ENCODE data around the gene FBXL3.

Gene FBXL3

DNA sequence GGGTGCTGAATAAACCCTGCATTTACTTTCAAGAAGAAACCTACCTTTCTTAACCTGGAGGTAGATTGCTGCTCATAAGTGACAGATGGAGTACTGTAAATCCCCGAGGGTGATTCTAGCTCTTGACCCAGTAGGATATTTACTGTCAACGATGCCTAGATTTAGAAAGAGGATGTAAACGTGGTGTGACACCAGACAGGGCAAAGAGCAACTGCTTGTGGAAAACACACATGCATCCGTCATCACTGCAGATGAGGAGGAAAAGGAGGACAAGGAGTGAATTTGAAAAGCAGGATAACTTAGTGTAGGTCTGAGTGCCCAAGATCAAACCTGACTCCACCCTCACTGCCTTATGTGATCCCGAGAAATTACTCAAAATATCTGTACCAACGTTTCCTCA is 44.9 kb downstream of the FBXL3 start:
- TF ChIP-seq SIN3A (IDR thresholded peaks at IDR 0.05; ENCODE audit: borderline replicate concordance, insufficient read depth, low read length) (no peak), TAF1 (IDR thresholded peaks at IDR 0.05; ENCODE audit: borderline replicate concordance, insufficient read depth, low read length) (no peak), POLR2AphosphoS5 (IDR thresholded peaks at IDR 0.05; ENCODE audit: low read depth, low read length) (no peak)
- TF ChIP-seq, protein P1, sequence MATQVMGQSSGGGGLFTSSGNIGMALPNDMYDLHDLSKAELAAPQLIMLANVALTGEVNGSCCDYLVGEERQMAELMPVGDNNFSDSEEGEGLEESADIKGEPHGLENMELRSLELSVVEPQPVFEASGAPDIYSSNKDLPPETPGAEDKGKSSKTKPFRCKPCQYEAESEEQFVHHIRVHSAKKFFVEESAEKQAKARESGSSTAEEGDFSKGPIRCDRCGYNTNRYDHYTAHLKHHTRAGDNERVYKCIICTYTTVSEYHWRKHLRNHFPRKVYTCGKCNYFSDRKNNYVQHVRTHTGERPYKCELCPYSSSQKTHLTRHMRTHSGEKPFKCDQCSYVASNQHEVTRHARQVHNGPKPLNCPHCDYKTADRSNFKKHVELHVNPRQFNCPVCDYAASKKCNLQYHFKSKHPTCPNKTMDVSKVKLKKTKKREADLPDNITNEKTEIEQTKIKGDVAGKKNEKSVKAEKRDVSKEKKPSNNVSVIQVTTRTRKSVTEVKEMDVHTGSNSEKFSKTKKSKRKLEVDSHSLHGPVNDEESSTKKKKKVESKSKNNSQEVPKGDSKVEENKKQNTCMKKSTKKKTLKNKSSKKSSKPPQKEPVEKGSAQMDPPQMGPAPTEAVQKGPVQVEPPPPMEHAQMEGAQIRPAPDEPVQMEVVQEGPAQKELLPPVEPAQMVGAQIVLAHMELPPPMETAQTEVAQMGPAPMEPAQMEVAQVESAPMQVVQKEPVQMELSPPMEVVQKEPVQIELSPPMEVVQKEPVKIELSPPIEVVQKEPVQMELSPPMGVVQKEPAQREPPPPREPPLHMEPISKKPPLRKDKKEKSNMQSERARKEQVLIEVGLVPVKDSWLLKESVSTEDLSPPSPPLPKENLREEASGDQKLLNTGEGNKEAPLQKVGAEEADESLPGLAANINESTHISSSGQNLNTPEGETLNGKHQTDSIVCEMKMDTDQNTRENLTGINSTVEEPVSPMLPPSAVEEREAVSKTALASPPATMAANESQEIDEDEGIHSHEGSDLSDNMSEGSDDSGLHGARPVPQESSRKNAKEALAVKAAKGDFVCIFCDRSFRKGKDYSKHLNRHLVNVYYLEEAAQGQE (IDR thresholded peaks at IDR 0.05; ENCODE audit: insufficient read depth in 1 of 2, low read depth in 2 of 2, low read length in 2 of 2): no peak

- TF ChIP-seq FOXP2 (optimal IDR thresholded peaks at IDR 0.05; ENCODE audit: borderline replicate concordance, extremely low read depth, extremely low read length, insufficient read depth) (peak; percentile 51), POLR2AphosphoS5 (IDR thresholded peaks at IDR 0.05; ENCODE audit: low read depth, low read length) (no peak)
Observed at GRCh38 chr13:76980075-76980718, 46.8 kb downstream of the FBXL3 start.

DNA sequence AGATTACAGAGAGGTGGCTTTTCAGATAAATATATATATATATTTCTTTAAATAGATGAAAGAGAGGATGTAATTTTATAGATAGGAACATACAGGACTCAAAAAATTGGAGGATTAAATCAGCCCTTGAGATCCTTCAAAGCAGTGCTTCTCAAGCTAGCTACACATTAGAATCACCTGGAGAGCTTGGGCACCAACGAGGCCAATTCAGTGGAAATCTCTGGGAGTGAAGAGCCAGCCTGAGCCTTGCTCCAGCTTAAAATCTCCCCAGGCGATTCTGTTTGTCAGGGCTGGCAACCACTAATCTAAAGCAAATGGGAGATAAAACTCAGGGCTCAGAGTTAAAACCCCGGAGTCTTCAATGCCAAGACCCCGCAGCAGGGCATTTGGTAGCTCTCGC is 50.0 kb downstream of the FBXL3 start:
- TF ChIP-seq FOXP2 (optimal IDR thresholded peaks at IDR 0.05; ENCODE audit: borderline replicate concordance, extremely low read depth, extremely low read length, insufficient read depth) (no peak), POLR2AphosphoS5 (IDR thresholded peaks at IDR 0.05; ENCODE audit: low read depth, low read length) (no peak), TAF1 (IDR thresholded peaks at IDR 0.05; ENCODE audit: borderline replicate concordance, insufficient read depth, low read length) (no peak), SIN3A (IDR thresholded peaks at IDR 0.05; ENCODE audit: borderline replicate concordance, insufficient read depth, low read length) (no peak)
- TF ChIP-seq, protein P1 (IDR thresholded peaks at IDR 0.05; ENCODE audit: insufficient read depth in 1 of 2, low read depth in 2 of 2, low read length in 2 of 2): no peak

DNA sequence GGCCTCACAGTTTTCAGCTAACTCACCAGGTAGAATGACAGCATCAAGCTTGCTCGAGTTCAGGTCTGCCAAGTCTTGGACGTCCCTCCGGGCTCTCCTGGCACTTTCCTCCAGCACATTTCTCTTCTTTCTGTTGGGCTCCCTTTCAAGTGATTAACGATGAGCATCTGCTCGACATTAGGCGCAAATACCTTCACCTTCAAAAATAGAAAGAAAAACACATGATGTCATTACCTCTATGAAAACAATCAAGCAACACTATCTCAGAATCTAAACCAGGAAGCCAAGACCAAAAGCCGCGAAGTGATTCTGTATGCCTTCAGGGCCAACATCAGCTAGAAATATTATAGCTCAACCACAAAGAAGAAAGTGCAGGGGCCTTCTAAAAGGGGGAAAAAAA is 50.5 kb downstream of the FBXL3 start:
- TF ChIP-seq TAF1 (IDR thresholded peaks at IDR 0.05; ENCODE audit: borderline replicate concordance, insufficient read depth, low read length) (peak; percentile 18; the same call in 1 of the 2 replicates), SIN3A (IDR thresholded peaks at IDR 0.05; ENCODE audit: borderline replicate concordance, insufficient read depth, low read length) (no peak)
- TF ChIP-seq, protein P1 (IDR thresholded peaks at IDR 0.05; ENCODE audit: insufficient read depth in 1 of 2, low read depth in 2 of 2, low read length in 2 of 2): no peak

DNA sequence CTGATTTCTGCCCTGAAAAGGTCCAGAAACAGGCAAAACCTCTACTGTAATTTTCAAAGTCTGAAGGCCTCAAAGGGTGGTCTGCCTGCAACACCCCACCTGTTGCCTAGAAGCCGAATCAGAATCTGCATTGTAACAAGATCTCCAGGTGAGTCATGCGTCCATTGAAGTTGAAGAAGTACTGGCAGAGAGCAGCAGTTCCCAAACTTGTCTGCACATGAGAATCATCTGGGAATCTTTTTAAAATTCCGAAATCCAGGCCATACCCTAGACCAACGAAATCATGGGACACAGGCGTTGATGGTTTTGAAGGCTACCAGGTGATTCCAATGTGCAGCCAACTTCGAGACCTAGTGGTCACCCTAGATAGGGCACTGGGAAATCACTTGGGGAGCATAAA is 51.1 kb downstream of the FBXL3 start:
- TF ChIP-seq TAF1 (IDR thresholded peaks at IDR 0.05; ENCODE audit: borderline replicate concordance, insufficient read depth, low read length) (no peak), POLR2AphosphoS5 (IDR thresholded peaks at IDR 0.05; ENCODE audit: low read depth, low read length) (no peak)
- TF ChIP-seq, protein P1 (IDR thresholded peaks at IDR 0.05; ENCODE audit: insufficient read depth in 1 of 2, low read depth in 2 of 2, low read length in 2 of 2): no peak

All from PFSK-1 (cell line).